ENCODE data around the gene SERTAD3. TPM values are rescaled to one million over a fixed set of nuclear protein-coding genes. Genes with fewer than 3 reads are reported as not detected.
"Not testable (repeated sequence)": the region's sequence is repeated elsewhere in the genome, so short reads cannot be mapped to it uniquely, and the experiment has no call there.

Gene SERTAD3
- total RNA-seq, 1 donor from 2014 or later, result 27.2 TPM

- no peak for DNase-seq (ENCODE audit: low read depth in 2 of 2)
Measured at GRCh38 chr19:40458597-40458974, 14.5 kb upstream of the SERTAD3 start.

- no peak for DNase-seq (ENCODE audit: low read depth in 2 of 2)
Measured at GRCh38 chr19:40457953-40458596, 13.9 kb upstream of the SERTAD3 start.

DNA sequence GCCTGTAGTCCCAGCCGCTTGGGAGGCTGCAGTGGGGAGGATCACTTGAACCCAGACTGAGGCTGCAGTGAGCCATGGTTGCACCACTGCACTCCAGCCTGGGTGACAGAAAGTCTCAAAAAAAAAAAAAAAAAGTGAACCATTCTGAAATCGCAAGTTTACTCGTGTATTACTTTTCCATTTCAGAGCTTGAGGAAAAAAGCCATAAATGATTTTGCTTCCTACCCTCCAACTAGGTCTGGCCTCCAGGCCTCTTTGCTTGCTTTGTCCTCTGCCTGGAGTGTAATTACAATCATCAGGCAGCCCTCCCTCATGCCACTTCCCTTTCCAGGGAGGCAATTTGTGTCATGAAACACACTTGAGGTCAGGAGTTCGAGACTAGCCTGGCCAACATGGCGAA lies 12.9 kb upstream of the SERTAD3 start:
- no peak for DNase-seq (ENCODE audit: low read depth in 2 of 2)

DNA sequence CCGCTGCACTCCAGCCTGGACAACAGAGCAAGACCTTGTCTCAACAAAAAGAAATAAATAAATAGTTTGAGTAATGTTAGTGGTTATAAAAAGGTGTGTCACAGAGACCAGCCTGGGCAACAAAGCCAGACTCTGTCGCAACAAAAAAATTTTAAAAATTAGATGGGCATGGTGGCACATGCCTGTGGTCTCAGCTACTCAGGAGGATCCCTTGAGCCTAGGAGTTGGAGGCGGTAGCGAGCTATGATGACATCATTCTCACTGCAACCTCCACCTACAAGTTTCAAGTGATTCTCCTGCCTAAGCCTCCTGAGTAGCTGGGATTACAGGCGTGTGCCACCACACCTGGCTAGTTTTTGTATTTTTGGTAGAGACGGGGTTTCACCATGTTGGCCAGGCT lies 9.8 kb upstream of the SERTAD3 start:
- not testable (repeated sequence) for DNase-seq (ENCODE audit: low read depth in 2 of 2)

GRCh38 chr19:40453151-40453735 lies 9.1 kb upstream of the SERTAD3 start:
- DNase-seq (ENCODE audit: low read depth in 2 of 2), result no peak

DNA sequence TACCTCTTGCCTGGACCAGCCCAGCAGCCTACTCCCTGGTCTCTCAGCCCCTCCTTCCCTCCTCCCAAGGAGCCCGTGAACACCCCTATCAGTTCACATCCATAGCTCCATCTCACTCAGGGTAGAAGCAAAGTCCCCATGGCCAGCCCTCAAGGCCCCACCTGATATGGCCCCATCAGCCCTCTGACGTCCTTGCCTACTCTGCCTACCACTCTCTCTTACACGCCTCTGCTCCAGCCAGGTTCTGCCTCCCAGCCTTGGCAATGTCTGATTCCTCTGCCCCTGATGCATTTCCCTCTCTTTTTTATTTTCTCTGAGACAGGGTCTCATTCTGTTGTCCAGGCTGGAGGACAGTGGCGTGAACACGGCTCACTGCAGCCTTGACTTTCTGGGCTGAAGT lies 7.9 kb upstream of the SERTAD3 start:
- no peak for DNase-seq (ENCODE audit: low read depth in 2 of 2)

DNA sequence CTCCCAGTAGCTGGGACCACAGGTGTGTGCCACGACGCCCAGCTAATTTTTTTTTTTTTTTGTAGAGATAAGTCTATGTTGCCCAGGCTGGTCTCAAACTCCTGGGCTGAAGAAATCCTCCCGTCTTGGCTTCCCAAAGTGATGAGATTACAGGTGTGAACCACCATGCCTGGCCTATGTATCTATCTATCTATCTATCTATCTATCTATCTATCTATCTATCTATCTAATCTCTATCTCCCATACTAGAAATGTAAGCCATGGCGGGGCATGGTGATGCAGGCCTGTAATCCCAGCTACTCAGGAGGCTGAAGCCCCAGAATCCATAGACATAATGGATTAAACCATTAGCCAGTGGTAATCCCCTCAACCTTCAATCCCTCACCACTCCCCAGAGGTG lies 6.5 kb upstream of the SERTAD3 start:
- no peak for DNase-seq (ENCODE audit: low read depth in 2 of 2)

DNA sequence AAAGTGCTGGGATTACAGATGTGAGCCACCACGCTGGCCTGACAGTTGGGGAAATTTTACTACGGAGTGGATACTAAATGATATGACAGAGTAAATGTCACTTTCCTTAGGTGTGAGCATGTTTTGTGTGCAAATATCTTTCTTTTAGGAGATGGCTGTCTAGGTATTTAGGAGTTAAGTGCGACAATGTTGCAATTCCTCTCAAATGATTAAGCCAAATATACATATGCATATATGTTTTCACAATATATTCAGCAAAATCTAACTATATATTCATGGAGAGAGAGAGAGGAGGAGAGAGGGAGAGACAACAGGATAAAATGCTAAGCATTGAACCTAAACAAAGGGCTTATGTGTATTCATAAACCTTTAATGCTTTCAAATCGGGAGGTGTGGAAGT lies 5.4 kb upstream of the SERTAD3 start:
- no peak for DNase-seq (ENCODE audit: low read depth in 2 of 2)

DNA sequence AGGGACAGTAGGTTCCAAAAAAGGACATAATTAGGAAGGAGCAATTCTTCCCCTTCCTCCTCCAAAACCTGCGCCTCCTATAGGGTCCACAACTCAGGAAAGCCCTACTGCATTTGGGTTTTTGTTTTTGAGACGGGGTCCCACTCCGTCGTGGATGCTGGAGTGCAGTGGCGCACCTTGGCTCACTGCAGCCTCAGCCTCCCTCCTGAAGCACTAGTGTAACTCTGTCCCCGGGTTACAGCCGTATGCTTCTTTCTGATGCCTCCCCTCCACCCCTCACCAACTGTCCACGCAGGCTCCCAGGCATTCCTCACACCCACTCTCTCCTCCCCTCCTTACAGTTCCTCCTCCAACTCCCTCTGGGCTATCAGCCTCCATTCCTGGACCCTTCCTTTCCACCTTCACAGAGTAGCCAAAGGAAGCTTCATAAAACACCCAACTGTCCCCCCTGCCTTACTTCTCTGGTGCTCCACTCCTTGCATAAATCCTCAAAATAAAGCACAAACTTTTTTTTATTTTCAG lies 2.2 kb upstream of the SERTAD3 start:
- DNase-seq (ENCODE audit: low read depth in 2 of 2), result no peak

DNA sequence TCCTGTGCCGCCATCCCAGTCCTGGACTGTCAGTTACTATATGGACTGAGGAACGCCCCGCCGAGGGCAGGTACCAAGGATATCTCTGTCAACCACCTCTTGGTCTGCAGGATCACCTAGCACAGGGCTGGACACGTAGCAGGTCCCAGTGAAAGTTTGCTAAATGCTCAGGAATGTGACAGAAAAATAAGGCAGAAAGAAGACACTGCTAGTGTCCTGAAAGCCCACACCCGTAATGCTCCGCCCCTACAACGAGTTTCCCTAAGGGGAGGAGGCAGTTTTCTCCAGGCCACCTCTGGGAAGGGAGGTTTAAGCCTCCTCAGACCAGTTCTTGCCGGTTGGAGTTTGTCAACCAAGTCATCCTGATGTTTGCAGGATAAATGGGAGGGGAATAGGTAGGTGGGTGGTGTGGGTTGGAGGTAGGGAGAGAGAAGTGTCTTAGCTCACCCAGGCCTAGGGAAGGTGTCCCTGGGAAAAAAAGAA lies 1.7 kb upstream of the SERTAD3 start:
- DNase-seq (ENCODE audit: low read depth in 2 of 2), result no peak

DNA sequence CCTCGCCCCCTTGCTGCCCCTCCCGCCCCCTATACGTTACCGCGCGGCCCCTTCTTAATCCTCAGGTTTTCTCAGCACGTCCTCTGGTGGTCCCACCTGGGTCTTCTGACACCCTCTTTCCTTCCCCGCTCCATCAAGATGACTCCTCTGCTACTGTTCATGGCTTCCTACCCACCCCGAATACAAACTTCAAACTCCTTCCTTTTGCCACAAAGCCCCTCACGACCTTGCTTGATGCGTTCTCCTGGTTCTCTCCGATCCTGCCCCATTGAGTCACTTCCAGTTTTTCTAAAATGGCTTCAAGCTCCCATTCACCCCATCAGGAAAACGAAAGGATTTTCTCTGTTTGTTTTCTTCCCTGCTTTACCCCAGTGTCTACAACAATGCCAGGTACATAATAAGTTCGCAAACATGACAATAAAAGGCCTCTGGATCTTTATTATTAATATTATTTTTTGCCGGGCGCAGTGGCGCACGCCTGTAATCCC lies 734 bp upstream of the SERTAD3 start:
- DNase-seq (ENCODE audit: low read depth in 2 of 2), result no peak

GRCh38 chr19:40443131-40443999 lies 770 bp downstream of the SERTAD3 start:
- DNase-seq (ENCODE audit: low read depth in 2 of 2), result peak; percentile 100

- DNase-seq (ENCODE audit: low read depth in 2 of 2), result no peak
Measured at GRCh38 chr19:40442328-40443130, 1.6 kb downstream of the SERTAD3 start.

- no peak for DNase-seq (ENCODE audit: low read depth in 2 of 2)
Measured at GRCh38 chr19:40441719-40442253, 2.3 kb downstream of the SERTAD3 start.

- no peak for DNase-seq (ENCODE audit: low read depth in 2 of 2)
Measured at GRCh38 chr19:40438284-40438683, 5.9 kb downstream of the SERTAD3 start.

- DNase-seq (ENCODE audit: low read depth in 2 of 2), result peak; percentile 91 to 92
Measured at GRCh38 chr19:40433391-40434216, 10.5 kb downstream of the SERTAD3 start.

DNA sequence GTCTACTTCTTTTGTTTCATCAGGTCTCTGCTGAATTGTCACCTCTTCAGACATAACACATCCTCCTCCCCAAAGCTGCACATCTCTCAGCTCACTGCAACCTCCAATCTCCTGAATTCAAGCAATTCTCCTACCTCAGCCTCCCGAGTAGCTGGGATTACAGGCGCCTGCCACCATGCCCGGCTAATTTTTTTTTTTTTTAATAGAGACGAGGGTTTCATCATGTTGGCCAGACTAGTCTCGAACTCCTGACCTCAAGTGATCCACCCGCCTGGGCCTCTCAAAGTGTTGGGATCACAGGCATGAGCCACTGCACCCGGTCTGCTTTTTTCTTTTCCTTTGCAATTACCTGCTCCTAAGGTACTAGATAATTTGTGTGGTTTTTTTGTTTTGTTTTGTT lies 11.4 kb downstream of the SERTAD3 start:
- not testable (repeated sequence) for DNase-seq (ENCODE audit: low read depth in 2 of 2)

GRCh38 chr19:40431698-40432097 lies 12.4 kb downstream of the SERTAD3 start:
- no peak for DNase-seq (ENCODE audit: low read depth in 2 of 2)

- not testable (repeated sequence) for DNase-seq (ENCODE audit: low read depth in 2 of 2)
Measured at GRCh38 chr19:40430242-40430641, 13.9 kb downstream of the SERTAD3 start.

DNA sequence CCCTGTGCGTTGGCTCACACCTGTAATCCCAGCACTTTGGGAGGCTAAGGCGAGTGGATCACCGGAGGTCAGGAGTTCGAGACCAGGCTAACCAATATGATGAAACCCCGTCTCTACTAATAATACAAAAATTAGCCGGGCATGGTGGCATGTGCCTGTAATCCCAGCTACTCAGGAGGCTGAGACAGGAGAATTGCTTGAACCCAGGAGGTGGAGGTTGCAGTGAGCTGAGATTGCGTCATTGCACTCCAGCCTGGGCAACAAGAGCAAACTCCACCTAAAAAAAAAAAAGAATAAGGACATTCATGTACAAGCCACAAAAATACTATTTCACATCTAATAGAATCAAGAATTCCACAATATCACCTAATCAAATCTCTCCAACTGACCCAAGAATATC lies 15.9 kb downstream of the SERTAD3 start:
- not testable (repeated sequence) for DNase-seq (ENCODE audit: low read depth in 2 of 2)
